GM18511 (cell line): ENCODE data around the gene BEX1.
"Not testable (repeated sequence)": the region's sequence is repeated elsewhere in the genome, so short reads cannot be mapped to it uniquely, and the experiment has no call there.

ENCODE experiments used
- ATAC-seq: cut with Tn5 transposase; IDR thresholded peaks from one replicate; pipeline ENCODE4 v1.9.1; 2021; ENCODE audit warnings: mild to moderate bottlenecking, moderate library complexity; ENCODE audit not compliant: unreplicated experiment

BEX1 gene

DNA sequence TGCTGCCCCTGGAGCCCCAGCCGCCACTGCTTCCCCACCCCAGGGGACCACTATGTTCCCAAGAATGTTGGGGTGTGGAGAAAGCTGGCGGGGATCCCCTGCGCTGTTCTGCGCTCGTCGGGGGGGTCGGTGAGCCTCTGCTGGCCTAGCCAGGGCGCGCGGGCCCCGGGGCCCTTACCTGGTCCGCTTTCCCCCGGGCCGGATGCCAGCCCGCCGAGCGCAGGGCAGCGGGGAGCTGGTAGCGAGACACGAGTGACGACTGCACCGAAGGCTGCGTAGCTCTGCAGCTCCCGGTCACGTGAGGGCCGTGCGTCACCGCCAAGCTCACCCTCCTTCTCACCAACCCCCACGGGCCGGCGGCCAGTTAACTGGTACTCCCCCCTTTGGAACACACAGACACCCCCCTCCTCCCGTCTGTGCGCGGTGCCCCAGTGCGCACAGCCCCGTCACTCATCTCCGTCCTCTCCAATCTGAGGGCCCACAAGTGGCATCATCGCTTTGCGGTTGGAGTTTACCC lies at the start of gene BEX1:
Gene BEX1, minus strand, starts transcription at position 254 of the 517 bp plus-strand sequence. CDS start 897 bp downstream, outside the sequence.
- no peak for ATAC-seq

DNA sequence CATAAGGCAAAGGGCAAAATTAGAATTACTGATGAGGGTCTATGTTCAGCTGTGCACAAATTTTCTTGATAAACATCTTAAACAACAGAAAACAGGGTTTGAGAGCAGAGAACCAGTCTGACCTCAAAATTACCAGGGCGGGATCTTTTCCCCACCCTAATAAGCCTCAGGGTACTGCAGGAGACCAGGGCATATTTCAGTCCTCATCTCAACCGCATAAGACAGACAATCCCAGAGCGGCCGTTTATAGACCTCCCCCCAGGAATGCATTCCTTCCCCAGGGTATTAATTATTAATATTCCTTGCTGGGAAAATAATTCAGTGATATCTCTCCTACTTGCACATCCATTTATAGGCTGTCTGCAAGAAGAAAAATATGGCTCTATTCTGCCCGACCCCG lies 45.5 kb upstream of the BEX1 start:
- ATAC-seq, result not testable (repeated sequence)

DNA sequence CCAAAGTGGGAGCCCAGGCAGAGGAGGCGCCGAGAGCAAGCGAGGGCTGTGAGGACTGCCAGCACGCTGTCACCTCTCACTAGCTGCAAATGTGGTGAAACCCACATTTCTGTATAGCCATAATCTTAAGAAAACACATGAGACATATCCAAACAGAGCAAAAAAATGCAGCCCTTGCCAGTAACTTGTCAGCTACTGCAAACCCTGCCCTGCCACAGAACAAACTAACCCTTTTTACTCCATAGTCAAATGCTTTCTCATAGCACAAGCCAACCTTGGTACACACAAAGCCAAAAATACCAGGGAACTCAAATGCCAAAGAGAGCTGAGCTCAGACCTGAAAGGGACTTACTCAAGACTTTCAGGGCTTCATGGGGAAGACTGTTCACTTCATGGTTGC lies 43.9 kb upstream of the BEX1 start:
- ATAC-seq, result no peak

- not testable (repeated sequence) for ATAC-seq
Observed at GRCh38 chrX:103107227-103107737, 43.3 kb upstream of the BEX1 start.

DNA sequence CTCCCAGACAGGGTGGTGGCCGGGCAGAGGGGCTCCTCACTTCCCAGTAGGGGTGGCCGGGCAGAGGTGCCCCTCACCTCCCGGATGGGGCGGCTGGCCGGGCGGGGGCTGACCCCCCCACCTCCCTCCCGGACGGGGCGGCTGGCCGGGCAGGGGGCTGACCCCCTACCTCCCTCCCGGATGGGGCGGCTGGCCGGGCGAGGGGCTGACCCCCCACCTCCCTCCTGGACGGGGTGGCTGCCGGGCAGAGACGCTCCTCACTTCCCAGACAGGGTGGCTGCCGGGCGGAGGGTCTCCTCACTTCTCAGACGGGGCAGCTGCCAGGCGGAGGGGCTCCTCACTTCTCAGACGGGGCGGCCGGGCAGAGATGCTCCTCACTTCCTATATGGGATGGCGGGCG lies 40.4 kb upstream of the BEX1 start:
- ATAC-seq, result not testable (repeated sequence)

GRCh38 chrX:103103866-103104265 lies 39.9 kb upstream of the BEX1 start:
- ATAC-seq, result not testable (repeated sequence)

GRCh38 chrX:103101299-103102042 lies 37.5 kb upstream of the BEX1 start:
- no peak for ATAC-seq

- ATAC-seq, result no peak
Observed at GRCh38 chrX:103100484-103100883, 36.5 kb upstream of the BEX1 start.

DNA sequence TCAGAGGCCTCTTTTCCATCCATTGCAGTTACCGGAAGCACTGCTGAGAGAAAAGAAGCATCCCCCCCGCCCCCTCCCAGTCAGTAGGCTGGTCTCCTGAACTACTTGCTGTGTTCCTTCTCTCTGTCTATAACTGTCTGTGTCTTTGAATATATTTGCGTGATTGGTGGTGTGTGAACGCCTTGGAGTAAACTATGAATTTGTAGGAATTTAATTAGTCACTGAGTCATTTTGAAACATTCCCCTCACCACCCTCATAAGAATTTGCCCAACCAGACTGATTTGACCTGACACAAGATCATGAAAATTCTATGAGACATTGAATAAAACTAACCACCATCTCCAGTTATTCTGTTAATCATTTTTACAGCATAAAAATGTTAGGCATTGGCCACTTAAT lies 35.7 kb upstream of the BEX1 start:
- ATAC-seq, result no peak

GRCh38 chrX:103098488-103098887 lies 34.5 kb upstream of the BEX1 start:
- no peak for ATAC-seq

DNA sequence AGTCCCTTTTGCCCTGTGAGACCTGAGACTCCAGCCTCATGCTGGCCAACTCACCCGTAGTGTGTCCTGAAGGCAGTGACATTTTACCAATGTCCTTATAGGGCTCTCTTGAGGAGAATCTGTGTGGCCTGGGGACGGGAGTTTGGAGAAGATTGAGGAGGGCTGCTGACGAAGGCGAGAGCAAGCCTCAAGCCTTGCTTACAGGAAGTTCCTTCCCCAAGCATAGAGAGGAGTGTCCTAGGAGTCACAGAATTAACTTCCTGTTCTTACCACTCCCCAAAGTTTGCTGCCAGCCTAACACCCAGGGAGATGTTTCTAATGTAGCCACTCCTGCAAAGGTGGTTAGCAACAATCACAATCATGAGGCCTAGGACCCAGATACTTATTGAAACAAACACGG lies 29.0 kb upstream of the BEX1 start, which contains the start of gene NXF3:
Gene NXF3, minus strand, starts transcription at position 202 of the 400 bp plus-strand sequence. Its CDS starts 120 bp downstream, at position 82.
- ATAC-seq, result no peak

DNA sequence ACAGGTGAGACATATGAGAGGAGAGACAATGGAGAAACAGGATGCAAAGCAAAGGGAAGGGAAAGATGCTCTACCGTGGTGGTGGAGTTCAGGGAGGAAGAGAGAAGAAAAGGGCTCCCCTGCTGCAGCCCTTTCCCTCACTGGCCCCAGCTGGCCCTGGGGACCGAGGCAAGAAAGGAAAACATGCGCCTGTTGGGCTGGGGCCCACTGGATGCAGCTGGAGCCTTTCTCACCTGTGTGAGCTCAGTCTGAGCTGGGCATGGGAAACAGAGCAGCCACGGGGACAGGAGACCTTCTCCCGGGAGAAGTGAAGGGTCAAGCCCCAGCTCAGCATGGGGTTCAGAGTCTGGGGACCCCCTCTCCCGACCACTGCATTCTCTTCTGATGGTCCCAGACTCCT lies 17.1 kb upstream of the BEX1 start:
- ATAC-seq, result no peak

DNA sequence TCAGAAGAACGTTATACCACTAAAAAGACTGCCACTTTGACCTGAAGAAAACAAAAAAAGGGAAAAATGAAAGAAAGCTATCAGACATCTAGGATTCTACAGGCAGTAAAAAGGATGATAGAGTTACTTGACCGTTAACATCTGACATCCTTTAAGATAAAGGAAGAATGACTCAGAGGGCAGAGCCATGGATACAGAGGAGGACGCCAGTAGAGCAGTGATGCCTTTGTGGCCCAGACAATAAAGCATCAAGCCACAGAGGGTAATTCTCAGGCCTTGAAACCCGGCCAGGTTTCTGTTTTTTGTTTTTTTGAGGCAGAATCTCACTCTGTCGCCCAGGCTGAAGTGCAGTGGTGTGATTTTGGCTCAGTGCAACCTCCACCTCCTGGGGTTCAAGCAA lies 9.5 kb upstream of the BEX1 start:
- ATAC-seq, result no peak

GRCh38 chrX:103066606-103067005 lies 2.6 kb upstream of the BEX1 start:
- no peak for ATAC-seq

DNA sequence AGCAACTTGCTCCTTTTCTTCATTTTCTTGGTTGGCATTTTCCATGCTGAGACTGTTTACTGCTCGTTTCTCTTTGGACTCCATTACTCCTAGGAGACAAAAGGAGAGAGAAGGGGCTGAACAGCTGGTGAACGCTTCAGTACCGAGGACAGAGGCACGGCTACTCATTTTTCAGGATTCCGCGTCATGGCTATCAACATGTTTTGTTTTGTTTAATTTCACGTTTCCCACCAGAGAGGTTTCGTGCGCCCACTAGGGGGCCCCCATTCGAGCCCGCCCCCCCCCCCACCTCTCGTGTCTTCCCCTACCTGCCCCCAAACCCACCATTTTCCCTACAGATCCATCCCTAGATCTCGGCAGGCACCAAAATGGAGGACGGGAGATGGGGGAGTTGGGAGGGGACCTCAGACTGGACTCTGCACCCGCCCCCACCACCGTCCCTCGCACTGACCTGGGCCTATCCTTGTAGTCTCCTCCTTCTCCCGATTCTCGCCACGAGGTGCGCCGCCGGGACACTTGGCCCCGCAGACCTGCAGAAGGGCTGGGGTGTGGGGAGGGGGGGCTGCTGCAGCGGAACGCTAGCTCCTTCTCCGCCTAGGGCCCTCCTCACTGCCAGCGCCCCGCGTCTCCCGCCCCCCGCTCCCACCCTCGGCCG lies 653 bp downstream of the BEX1 start:
- ATAC-seq, result no peak

GRCh38 chrX:103061486-103061885 lies 2.5 kb downstream of the BEX1 start:
- no peak for ATAC-seq

DNA sequence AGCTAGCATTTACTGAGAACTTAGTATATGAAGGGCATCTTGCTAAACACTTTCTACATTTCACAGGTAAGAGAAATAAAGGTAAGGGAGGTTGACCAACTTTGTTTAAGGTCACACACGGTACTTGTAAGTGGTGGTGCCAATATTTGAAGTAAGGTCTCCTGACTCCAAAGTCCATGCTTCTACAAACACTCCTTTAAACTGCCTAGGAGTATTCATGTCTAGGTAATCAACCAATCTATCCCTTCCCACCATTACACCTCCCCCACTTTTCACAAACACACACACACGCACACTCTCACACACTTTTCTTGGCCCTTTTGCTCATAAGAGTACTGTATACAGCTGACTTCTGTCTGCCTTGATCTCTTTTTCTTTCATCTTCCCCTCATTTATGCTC lies 7.1 kb downstream of the BEX1 start:
- no peak for ATAC-seq

DNA sequence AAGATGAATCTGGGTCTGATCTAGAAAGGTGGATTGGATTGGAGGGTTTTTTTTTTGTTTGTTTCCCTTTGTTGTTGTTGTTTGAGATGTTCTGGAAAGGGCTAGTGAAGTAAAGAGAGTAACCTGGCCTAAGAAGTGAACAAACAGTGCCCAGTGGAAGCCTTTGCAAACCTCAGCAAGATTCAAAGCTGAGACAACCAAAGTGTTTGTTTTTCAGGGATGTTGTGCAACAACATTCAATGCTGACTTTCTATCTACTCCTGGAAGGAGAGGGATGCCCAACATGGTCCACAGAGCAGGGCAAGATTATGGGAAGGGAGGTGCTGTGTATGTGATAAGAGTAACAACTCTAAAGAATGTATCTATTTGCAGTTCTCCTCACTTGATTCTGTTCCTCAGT lies 11.3 kb downstream of the BEX1 start:
- no peak for ATAC-seq

GRCh38 chrX:103051260-103051789 lies 12.6 kb downstream of the BEX1 start:
- no peak for ATAC-seq

DNA sequence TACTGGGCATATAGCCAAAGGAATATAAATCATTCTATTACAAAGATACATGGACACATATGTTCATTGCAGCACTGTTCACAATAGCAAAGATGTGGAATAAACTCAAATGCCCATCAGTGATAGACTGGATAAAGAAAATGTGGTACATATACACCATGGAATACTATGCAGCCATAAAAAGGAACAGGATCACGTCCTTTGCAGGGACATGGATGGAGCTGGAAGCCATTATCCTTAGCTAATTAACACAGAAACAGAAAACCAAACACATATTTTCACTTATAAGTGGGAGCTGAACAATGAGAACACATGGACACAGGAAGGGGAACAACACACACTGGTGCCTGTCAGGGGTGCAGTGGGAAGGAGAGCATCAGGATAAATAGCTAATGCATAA lies 30.6 kb downstream of the BEX1 start:
- not testable (repeated sequence) for ATAC-seq

GRCh38 chrX:103017542-103017941 lies 46.4 kb downstream of the BEX1 start:
- ATAC-seq, result no peak

DNA sequence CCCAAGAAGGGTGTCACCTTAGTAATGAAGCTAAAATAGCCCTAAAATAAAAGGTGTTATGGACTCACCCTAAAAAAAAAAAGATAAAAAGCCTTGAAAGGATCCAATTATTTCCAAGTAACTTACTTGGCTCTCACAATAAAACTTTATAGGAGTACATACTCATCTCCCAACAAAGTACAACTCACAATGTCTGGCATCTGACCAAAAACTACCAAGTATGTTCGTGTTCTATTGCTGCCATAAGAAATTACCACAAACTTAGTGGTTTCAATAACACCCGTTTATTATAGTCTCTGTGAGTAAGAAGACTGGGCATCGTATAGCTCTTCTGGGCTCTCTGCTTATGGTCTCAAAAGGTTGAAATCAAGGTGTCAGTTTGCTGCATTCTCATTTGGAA lies 51.0 kb downstream of the BEX1 start:
- no peak for ATAC-seq
